Activated naive CD4-positive, alpha-beta T cell treated with anti-CD3 and anti-CD28 coated beads, Interleukin-2, amount 10 ng/mL, durations not matched to agents 7 days and 5 days (primary cell): ENCODE measurements around the gene HOXB2.
A peak's percentile ranks its signal among the peaks of the same experiment; 100 is the strongest.

Source experiments
- CTCF ChIA-PET: fragments of 350-600 bp; sonication (Branson Sonifier 250); formaldehyde crosslinking; loops from one replicate; lab custom pipeline; 2021; ENCODE audit warnings: antibody characterized with exemption; lab: Charles Lee
- DNase-seq: peaks from one replicate; pipeline ENCODE4 v3.0.0-alpha.2; 2020
- H3K27ac Mint-ChIP-seq: one replicate; pipeline ENCODE4 v1.8.0; 2021; ENCODE audit warnings: mild to moderate bottlenecking, moderate library complexity, mixed read lengths
- H3K27me3 Mint-ChIP-seq: one replicate; pipeline ENCODE4 v1.8.0; 2021; ENCODE audit warnings: mild to moderate bottlenecking, mixed read lengths
- H3K36me3 Mint-ChIP-seq: one replicate; pipeline ENCODE4 v1.8.0; 2021; ENCODE audit warnings: mixed read lengths
- H3K4me1 Mint-ChIP-seq: one replicate; pipeline ENCODE4 v1.8.0; 2021; ENCODE audit warnings: mixed read lengths
- H3K4me3 Mint-ChIP-seq: one replicate; pipeline ENCODE4 v1.8.0; 2021; ENCODE audit warnings: mild to moderate bottlenecking, moderate library complexity, mixed read lengths
- H3K9me3 Mint-ChIP-seq: one replicate; pipeline ENCODE4 v1.8.0; 2021; ENCODE audit warnings: mixed read lengths

Gene HOXB2

DNA sequence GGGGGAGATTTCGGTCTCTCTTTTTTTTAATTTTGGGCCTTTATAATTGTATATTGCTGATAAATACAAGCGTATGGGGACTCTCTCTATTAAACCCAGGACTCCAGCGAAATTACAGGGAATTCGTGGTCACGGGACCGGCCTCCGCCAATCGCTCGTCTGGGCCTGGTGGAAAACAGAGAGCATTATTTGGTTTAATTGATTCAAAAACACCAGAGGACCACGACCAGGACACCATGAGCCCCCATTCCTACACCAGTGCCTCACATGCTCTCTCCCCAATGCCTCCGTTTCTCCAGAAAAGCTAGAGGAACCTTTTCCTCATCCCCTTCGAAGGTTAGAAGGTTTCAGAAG lies at the start of gene HOXB2:
Gene HOXB2 (minus strand): TSS at position 88 of the 354 bp plus-strand sequence. CDS start 198 bp downstream, outside the sequence.
- Mint-ChIP-seq H3K9me3 (no peaks in the 10 kb centered on the region), H3K27ac (peak within 1 kb of the TSS; percentile 94), H3K4me3 (peak within 1 kb of the TSS; percentile 100), H3K27me3 (peaks cover 76% of the 10 kb centered on the region), H3K36me3 (peaks cover 23% of the 10 kb centered on the region), H3K4me1 (peaks cover 73% of the 10 kb centered on the region)
- CTCF ChIA-PET, result no interaction called here
- no peak for DNase-seq

DNA sequence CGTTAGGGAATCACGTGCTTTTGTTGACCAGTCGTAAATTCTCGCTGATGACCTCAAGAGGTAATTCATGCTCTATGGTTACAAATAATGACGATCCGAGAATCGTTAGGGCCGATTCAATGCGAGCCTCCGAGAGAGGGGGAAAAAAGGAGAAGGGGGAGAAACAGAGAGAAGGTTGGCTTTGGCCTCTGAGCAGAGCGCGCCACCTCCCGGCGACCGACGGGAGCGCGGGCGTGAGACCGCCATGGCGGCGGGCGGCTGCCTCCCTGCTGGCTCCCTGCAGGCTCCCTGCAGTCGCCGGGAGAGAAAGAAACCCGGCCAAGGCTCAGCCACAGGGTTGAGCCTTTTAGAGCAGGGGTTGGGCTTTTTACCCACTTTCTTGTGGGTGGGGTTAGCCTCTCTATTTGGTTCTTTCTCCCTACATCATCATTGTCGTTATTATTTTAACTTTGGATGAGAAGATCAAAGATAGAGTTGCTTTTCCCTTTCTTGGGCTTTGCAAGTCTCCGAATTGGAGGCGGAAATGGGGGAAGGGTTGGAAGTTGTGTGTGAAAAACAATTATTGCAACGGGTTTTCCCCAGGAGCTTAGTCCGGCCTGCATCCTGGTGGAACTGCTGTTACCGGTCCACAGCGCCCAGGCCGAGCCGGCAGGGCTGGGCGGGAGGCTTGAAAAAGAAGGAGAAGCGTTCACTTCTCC lies 49.1 kb upstream of the HOXB2 start:
- Mint-ChIP-seq H3K27ac (no peak overlapping the region), H3K4me3 (peak overlapping the region; percentile 72), H3K27me3 (peaks cover 100% of the 10 kb centered on the region), H3K9me3 (no peaks in the 10 kb centered on the region), H3K36me3 (no peaks in the 10 kb centered on the region), H3K4me1 (peaks cover 54% of the 10 kb centered on the region)
- peak; percentile 84 for DNase-seq
- CTCF ChIA-PET, result interaction anchor here (0.6 to 3.8 kb wide), 27 partner anchors 8 to 568 kb away, joined by 3 to 30 read pairs (median 6); partner anchors contain the start of gene NFE2L1

DNA sequence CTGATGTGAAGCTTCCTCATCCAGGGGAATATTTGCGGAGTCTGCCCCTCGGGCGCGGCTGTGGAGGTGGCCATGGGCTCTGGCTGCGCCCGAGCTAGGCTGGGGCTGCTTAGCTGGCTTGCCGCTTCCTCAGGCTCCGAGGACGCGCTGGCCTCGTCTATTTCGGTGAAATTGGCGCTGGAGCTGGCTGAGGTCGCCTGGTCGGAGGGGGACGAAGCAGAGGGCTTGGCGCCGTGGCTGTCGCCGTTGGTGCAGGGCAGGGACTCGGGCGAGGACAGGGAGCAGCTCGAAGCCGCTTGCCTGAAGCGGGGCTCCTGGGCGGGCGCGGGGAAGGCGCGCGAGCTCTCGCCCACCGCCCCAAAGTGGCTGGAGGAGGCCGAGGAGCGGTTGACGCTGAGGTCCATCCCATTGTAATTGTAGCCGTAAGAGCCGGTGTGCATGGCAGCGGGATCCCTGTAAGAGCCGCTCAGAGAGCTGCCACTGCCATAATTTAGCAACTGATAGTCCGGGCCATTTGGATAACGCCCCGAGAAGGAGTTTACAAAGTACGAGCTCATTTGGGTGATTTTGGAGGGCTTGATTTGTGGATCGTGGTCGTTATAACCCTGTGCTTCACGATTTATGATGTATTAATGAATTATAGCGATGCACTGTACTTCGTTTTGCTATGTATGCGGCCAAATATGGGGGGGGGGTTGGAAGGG lies 48.4 kb upstream of the HOXB2 start, which contains the start of gene HOXB5:
Gene HOXB5 (minus strand): TSS at position 654 of the 704 bp plus-strand sequence. CDS start 97 bp downstream, at position 557.
- Mint-ChIP-seq H3K4me3 (peak within 1 kb of the TSS; percentile 72), H3K4me1 (peaks cover 53% of the 10 kb centered on the region), H3K27me3 (peaks cover 100% of the 10 kb centered on the region), H3K36me3 (no peaks in the 10 kb centered on the region), H3K9me3 (no peaks in the 10 kb centered on the region), H3K27ac (peak within 1 kb of the TSS; percentile 78)
- CTCF ChIA-PET, result interaction anchor here (0.5 to 3.8 kb wide), 38 partner anchors 8 to 567 kb away, joined by 3 to 30 read pairs (median 5); partner anchors contain the start of gene NFE2L1
- peak; percentile 49 for DNase-seq

DNA sequence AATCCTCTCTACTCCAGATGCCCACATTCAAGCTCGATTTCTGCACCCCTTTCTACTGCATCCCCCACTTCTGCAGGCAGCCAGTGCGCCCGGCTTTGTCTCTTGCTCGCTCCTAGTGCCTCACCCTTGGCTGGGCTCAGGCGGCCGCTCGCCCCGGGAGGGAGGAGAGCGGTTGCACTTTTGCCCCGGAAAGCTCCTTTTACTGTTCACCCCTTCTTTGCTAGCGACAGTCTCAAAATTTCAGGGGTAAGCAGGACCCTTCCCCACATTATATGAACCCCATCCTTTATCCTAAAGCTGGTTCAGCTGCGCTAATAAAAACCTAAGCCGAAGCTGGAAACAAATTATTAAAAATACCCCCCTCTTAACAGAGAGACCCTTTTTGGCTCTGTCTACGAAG lies 47.7 kb upstream of the HOXB2 start:
- H3K27me3 Mint-ChIP-seq, result peaks cover 100% of the 10 kb centered on the region
- peaks cover 52% of the 10 kb centered on the region for H3K4me1 Mint-ChIP-seq
- peak overlapping the region; percentile 78 for H3K27ac Mint-ChIP-seq
- no peaks in the 10 kb centered on the region for H3K9me3 Mint-ChIP-seq
- CTCF ChIA-PET, result interaction anchor here (0.5 to 3.8 kb wide), 31 partner anchors 9 to 566 kb away, joined by 3 to 30 read pairs (median 6); partner anchors contain the start of gene NFE2L1
- H3K36me3 Mint-ChIP-seq, result no peaks in the 10 kb centered on the region
- peak overlapping the region; percentile 72 for H3K4me3 Mint-ChIP-seq
- peak; percentile 47 for DNase-seq

DNA sequence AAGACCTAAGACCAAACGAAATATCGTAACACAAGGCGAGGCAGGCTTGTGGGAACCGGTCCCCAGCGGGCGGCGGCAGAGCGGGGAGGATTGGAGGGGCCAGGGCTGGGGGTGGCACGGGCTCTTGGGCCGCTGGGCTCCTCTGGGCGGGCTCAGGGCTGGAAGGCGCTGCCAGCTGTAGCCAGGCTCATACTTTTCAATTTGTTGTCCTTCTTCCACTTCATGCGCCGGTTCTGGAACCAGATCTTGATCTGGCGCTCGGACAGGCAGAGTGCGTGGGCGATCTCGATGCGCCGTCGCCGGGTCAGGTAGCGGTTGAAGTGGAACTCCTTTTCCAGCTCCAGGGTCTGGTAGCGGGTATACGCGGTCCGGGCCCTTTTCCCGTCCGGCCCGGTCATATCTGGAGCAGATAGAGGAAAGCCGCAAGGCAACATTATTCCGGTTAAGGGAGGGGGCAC lies 47.2 kb upstream of the HOXB2 start:
- Mint-ChIP-seq H3K4me1 (peaks cover 54% of the 10 kb centered on the region), H3K27me3 (peaks cover 100% of the 10 kb centered on the region), H3K4me3 (no peak overlapping the region), H3K27ac (no peak overlapping the region), H3K36me3 (no peaks in the 10 kb centered on the region), H3K9me3 (no peaks in the 10 kb centered on the region)
- no peak for DNase-seq
- CTCF ChIA-PET, result interaction anchor here (0.6 to 3.8 kb wide), 17 partner anchors 9 to 566 kb away, joined by 3 to 30 read pairs (median 10); no protein-coding TSS in a partner anchor

DNA sequence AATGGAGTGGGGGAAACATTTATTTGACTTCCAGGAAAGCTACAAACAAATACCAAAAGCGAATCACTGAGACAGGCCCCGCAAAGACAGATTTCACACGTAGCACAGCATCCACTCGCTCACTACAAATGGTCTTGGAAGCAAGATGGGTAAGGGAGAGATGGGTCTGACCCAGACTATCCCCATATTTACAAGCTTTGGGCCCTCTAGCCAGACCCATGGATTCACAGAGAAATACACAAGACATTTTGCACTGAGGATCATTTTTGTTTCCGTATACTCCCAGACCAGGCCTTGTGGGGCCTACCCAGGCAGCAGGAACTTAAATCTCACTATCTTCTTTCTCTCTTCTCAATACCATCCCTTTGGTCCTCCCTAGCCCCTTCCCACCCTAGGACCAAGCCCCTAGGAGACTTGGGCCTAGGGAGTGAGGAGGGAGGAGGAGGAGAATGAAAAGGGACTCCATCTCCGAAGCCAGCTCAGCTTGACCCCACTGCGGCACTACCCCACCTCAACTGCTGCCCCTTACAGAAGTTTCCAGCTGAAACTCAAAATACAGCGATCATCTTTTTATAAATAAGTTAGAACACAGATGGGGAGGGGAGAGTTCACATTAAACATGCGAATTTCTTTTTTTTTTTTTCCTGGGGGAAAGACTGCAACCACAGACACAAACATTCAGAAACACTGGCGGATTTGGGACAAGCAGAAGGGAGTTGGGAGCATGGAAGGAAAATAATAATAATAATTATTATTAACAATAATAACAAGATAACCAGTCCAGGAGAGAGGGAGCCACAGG lies 46.5 kb upstream of the HOXB2 start:
- Mint-ChIP-seq H3K4me1 (peaks cover 54% of the 10 kb centered on the region), H3K4me3 (no peak overlapping the region), H3K9me3 (no peaks in the 10 kb centered on the region), H3K27me3 (peaks cover 100% of the 10 kb centered on the region), H3K36me3 (no peaks in the 10 kb centered on the region), H3K27ac (no peak overlapping the region)
- CTCF ChIA-PET, result interaction anchor here (1.8 to 3.1 kb wide), 5 partner anchors 41 to 565 kb away, joined by 4 to 30 read pairs (median 15); no protein-coding TSS in a partner anchor
- no peak for DNase-seq

DNA sequence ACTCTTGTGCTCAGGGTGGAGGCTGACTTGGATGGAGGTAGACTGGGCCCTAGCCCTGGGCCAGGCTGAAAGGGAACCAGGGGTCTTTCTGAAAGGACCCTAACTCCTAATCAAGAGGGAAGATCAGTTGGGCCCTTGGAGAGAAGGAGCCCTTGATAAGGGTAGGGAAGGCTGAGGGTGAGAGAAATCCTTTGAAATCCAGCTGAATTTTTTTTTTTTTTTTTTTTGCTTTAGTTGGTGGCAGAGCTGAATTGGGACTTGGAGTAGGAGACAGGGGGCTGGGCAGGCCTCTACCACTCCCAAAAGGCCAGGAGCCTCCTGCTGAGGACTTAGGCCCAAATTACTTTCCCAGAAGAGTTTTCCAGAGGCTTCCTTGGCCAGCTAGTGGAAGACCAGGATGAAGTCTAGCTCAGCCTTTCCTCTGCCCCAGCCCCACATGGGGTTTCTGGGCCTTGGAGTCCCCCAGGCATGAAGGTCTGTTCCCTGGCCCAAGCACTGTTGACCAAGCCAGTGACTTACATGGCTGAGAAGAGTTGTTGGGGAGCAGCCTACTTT lies 45.8 kb upstream of the HOXB2 start:
- Mint-ChIP-seq H3K27ac (no peak overlapping the region), H3K4me3 (no peak overlapping the region), H3K27me3 (peaks cover 100% of the 10 kb centered on the region), H3K4me1 (peaks cover 58% of the 10 kb centered on the region), H3K36me3 (no peaks in the 10 kb centered on the region), H3K9me3 (no peaks in the 10 kb centered on the region)
- no peak for DNase-seq
- CTCF ChIA-PET, result interaction anchor here (0.7 to 3.1 kb wide), 7 partner anchors 41 to 564 kb away, joined by 3 to 15 read pairs (median 4); no protein-coding TSS in a partner anchor

DNA sequence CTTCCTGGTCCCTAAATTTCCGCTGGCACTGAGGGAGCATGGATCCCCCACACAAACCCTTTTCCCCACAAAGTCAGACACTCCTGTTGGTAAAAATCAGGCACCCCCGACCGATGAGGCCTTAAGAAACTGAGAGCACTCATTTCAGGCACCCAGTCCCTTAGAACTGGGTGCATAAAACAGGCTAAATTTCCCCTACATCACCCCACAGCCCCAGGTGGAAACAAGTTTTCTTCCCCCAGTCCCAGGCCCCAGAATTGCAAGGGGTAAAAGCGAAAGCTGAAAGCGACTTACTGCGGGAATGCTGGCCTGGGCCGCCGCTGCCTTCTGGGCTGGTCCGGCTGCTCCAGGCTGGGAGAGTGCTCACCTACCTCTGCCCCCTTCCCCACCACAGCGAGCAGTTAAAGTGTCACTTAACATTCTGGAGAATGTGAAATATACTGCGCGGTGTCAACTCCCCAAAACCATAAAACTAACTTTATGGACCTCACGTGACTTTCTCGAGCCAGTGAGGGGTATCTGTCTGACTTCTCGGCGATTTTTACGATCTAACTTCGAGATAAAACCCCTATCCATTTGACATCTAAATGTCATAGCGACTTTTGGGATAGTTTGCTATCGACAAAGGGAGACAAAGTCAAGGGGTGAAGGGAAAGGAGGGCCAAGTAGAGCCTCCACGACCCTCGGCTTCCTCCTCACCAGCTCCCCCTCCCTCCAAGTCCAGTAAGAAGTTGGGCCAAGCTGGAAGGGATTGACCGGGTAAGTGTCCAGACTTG lies 45.1 kb upstream of the HOXB2 start, which contains the start of gene HOXB3:
Gene HOXB3 (minus strand): TSS at position 411 of the 776 bp plus-strand sequence. CDS start 37,767 bp downstream, outside the sequence.
- no peaks in the 10 kb centered on the region for H3K36me3 Mint-ChIP-seq
- no peak for DNase-seq
- peaks cover 65% of the 10 kb centered on the region for H3K4me1 Mint-ChIP-seq
- H3K4me3 Mint-ChIP-seq, result no peak within 1 kb of the TSS
- H3K27ac Mint-ChIP-seq, result no peak within 1 kb of the TSS
- CTCF ChIA-PET, result interaction anchor here (0.6 to 1.9 kb wide), 7 partner anchors 42 to 327 kb away, joined by 3 to 6 read pairs (median 3); no protein-coding TSS in a partner anchor
- H3K9me3 Mint-ChIP-seq, result no peaks in the 10 kb centered on the region
- H3K27me3 Mint-ChIP-seq, result peaks cover 100% of the 10 kb centered on the region

DNA sequence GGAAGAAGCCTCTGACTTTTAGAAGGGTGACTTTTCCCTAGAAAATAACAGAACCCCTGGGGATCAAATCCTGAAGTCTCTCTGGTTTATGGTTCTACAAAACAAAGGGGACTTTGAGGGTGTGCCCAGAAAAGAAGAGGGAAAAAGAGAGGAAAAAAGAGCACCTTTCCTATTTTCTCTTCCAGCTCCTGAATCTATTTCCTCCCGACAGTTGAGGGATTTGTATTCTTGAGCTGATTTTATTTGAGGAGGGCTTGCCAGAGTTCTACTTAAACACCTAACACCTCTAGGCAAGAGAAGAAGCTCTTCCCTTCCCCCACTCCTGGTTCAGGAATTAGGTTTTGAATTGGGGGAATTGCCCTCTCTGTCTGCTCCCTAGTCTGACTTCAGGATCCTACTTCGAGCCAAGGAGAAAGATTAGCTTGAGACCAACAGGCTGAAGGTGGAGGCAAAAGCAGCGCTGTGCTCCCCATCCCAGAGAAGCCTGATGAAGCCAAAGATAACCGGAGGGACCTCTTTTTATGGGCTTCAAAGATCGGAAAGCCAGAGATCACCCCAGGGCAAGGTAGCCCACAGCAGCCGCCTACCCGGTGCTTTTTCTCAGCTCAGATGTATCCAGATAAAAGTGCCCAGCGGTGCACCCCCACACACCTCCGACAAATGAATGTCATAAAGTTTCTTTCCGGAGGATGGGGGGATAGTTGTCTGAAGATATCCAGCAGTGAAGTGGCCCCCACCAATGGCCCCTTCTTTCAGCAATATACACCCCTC lies 44.3 kb upstream of the HOXB2 start:
- no peak overlapping the region for H3K4me3 Mint-ChIP-seq
- no peak overlapping the region for H3K27ac Mint-ChIP-seq
- no peaks in the 10 kb centered on the region for H3K36me3 Mint-ChIP-seq
- no peaks in the 10 kb centered on the region for H3K9me3 Mint-ChIP-seq
- no peak for DNase-seq
- peaks cover 100% of the 10 kb centered on the region for H3K27me3 Mint-ChIP-seq
- CTCF ChIA-PET, result interaction anchor here (0.6 to 2.0 kb wide), 6 partner anchors 97 to 323 kb away, joined by 3 to 5 read pairs (median 3); no protein-coding TSS in a partner anchor
- H3K4me1 Mint-ChIP-seq, result peaks cover 72% of the 10 kb centered on the region

DNA sequence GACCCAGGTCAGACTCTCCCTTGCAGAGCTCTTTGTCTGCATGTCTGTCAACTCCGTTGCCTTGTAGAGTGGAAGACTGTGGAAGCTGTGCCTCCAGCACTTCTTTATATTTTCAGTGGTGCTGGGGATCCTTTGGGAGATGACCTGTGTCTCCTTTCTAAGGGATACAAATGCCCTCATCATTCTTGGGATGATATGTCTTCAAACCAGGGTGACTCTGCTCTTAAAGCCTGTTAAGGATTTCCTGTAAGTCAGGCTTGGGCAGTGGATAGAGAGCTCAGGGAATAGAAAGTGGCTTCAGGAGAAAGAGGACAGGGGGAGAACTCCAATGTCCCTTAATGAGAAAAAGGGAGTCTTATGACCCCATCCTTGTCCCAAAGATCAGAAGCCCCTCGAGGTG lies 43.6 kb upstream of the HOXB2 start:
- CTCF ChIA-PET, result interaction anchor here (1.0 to 2.7 kb wide), 10 partner anchors 10 to 329 kb away, joined by 3 to 10 read pairs (median 4); no protein-coding TSS in a partner anchor
- H3K4me1 Mint-ChIP-seq, result peaks cover 71% of the 10 kb centered on the region
- no peak for DNase-seq

DNA sequence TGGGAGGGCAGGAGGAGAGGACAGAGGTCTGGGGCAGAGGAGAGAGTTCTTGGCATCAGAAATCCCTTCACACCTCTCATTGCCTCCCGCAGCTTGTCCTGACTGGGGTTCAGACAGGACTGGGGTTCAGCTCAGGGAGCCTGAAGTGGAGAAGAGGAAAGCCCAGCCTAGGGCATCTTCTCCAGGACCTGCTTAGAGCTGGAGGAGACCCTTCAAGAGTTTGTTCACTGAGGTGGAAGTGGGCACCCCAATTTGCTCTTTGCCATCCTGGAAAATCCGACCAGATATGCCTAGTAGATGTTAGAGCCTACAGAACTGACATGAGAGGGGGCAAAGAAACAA lies 43.1 kb upstream of the HOXB2 start:
- Mint-ChIP-seq H3K36me3 (no peaks in the 10 kb centered on the region), H3K4me3 (no peak overlapping the region), H3K4me1 (peaks cover 67% of the 10 kb centered on the region), H3K27ac (no peak overlapping the region), H3K27me3 (peaks cover 100% of the 10 kb centered on the region), H3K9me3 (no peaks in the 10 kb centered on the region)
- CTCF ChIA-PET, result interaction anchor here (0.8 to 2.7 kb wide), 13 partner anchors 8 to 329 kb away, joined by 3 to 10 read pairs (median 4); no protein-coding TSS in a partner anchor
- no peak for DNase-seq

More for the DNA sequence above, 43.6 kb upstream of the HOXB2 start:
- Mint-ChIP-seq H3K4me3 (no peak overlapping the region), H3K36me3 (no peaks in the 10 kb centered on the region), H3K27ac (peak overlapping the region; percentile 16), H3K9me3 (no peaks in the 10 kb centered on the region), H3K27me3 (peaks cover 100% of the 10 kb centered on the region)
